Effector memory CD8-positive, alpha-beta T cell (primary cell): Measurements from ENCODE around the gene DDRGK1.

Experiments used
- ATAC-seq: fragments of 150-1000 bp; cut with Tn5 transposase; replicated peaks from 2 replicates; pipeline ENCODE4 v1.10.0; 2021; ENCODE audit warnings: mild to moderate bottlenecking, moderate library complexity
- DNase-seq, 3 experiments: peaks; one replicate each; pipeline ENCODE4 v3.0.0; 2021
- H3K27ac Mint-ChIP-seq, 2 donors: one replicate each; pipeline ENCODE4 v1.8.0; 2022; ENCODE audit warnings: mild to moderate bottlenecking in 2 of 2, mixed read lengths in 2 of 2, moderate library complexity in 2 of 2
- H3K27me3 Mint-ChIP-seq, 2 donors: one replicate each; pipeline ENCODE4 v1.8.0; 2022; ENCODE audit warnings: mixed read lengths in 2 of 2
- H3K36me3 Mint-ChIP-seq: one replicate; pipeline ENCODE4 v1.8.0; 2022; ENCODE audit warnings: mild to moderate bottlenecking, moderate library complexity, mixed read lengths; ENCODE audit not compliant: insufficient read depth
- H3K4me1 Mint-ChIP-seq, 2 donors: one replicate each; pipeline ENCODE4 v1.8.0; 2022; ENCODE audit warnings: low read depth in 2 of 2, mixed read lengths in 2 of 2
- H3K4me3 Mint-ChIP-seq, 2 donors: one replicate each; pipeline ENCODE4 v1.8.0; 2022; ENCODE audit warnings: mild to moderate bottlenecking in 2 of 2, mixed read lengths in 2 of 2, moderate library complexity in 2 of 2
- H3K9me3 Mint-ChIP-seq, 2 donors: one replicate each; pipeline ENCODE4 v1.8.0; 2022; ENCODE audit warnings: mixed read lengths in 2 of 2

Gene DDRGK1

GRCh38 chr20:3229798-3230197 is 25.3 kb upstream of the DDRGK1 start:
- Mint-ChIP-seq H3K4me3 (no peak overlapping the region), H3K9me3 (no peaks in the 10 kb centered on the region), H3K4me1 (no peaks in the 10 kb centered on the region), H3K27ac (no peak overlapping the region), H3K36me3 (peaks cover 2% of the 10 kb centered on the region), H3K27me3 (peaks cover 0 to 4% of the 10 kb centered on the region in 2 donors)
- ATAC-seq (no peak), DNase-seq (no peak)

- no peak overlapping the region for H3K27ac Mint-ChIP-seq
- H3K9me3 Mint-ChIP-seq: no peaks in the 10 kb centered on the region
- ATAC-seq (no peak), DNase-seq (no peak)
- H3K4me3 Mint-ChIP-seq: no peak overlapping the region
- H3K4me1 Mint-ChIP-seq: no peaks in the 10 kb centered on the region
- no peaks in the 10 kb centered on the region for H3K27me3 Mint-ChIP-seq
- H3K36me3 Mint-ChIP-seq: peaks cover 4% of the 10 kb centered on the region
Measured at GRCh38 chr20:3229158-3229557, 24.7 kb upstream of the DDRGK1 start.

GRCh38 chr20:3228750-3229032 is 24.2 kb upstream of the DDRGK1 start:
- Mint-ChIP-seq H3K9me3 (no peaks in the 10 kb centered on the region), H3K27me3 (no peaks in the 10 kb centered on the region), H3K36me3 (peaks cover 4% of the 10 kb centered on the region), H3K4me3 (no peak overlapping the region), H3K27ac (no peak overlapping the region), H3K4me1 (no peaks in the 10 kb centered on the region)
- ATAC-seq (no peak), DNase-seq (no peak)

- DNase-seq (no peak), ATAC-seq (no peak)
- no peaks in the 10 kb centered on the region for H3K9me3 Mint-ChIP-seq
- H3K4me1 Mint-ChIP-seq: no peaks in the 10 kb centered on the region
- H3K4me3 Mint-ChIP-seq: no peak overlapping the region
- H3K36me3 Mint-ChIP-seq: peaks cover 4% of the 10 kb centered on the region
- H3K27me3 Mint-ChIP-seq: no peaks in the 10 kb centered on the region
- H3K27ac Mint-ChIP-seq: no peak overlapping the region
Measured at GRCh38 chr20:3227936-3228749, 23.7 kb upstream of the DDRGK1 start.

DNA sequence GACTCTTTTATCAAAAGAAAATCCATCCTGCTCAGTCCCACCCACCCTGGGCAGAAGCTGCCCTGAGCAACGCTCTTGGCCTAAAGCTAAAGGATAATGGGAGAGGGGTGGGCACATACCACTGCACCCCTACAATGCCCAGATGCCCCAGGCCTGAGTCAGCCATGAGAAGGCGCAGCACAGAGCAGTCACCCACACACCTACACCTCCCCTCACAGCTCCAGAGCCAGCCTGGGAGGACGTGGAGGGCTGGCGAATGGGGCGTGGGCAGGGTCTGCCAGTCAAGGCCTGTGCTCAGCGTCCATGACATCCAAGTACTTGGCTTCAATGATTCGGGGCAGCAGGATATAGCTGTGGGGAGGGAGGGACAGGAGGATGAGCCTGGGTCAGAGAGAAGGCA is 23.0 kb upstream of the DDRGK1 start:
- ATAC-seq (no peak), DNase-seq (no peak)
- Mint-ChIP-seq H3K27ac (no peak overlapping the region), H3K4me3 (no peak overlapping the region), H3K27me3 (no peaks in the 10 kb centered on the region), H3K4me1 (no peaks in the 10 kb centered on the region), H3K36me3 (peaks cover 4% of the 10 kb centered on the region), H3K9me3 (no peaks in the 10 kb centered on the region)

DNA sequence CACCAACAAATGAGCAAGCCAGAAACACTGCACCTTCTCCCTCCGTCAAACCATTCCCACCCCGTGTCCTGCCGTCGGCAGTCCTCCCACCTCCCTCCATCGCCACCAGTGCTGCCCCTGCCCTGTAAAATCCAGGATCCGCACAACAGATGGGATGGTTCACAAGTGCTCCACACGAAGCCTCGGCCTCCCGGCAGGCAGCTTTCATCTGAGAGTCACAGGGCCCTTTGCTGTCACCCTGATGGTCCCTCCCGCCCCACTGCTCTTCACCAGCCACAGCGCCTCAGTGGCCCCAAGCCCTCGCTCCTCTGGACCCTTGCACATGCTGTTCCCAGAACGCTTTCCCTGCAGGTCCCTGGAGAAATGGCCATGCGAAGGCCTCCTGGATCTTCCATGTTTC is 22.4 kb upstream of the DDRGK1 start:
- H3K4me3 Mint-ChIP-seq: no peak overlapping the region
- no peak for ATAC-seq
- H3K27me3 Mint-ChIP-seq: no peaks in the 10 kb centered on the region
- H3K27ac Mint-ChIP-seq: no peak overlapping the region
- no peak for DNase-seq
- no peaks in the 10 kb centered on the region for H3K9me3 Mint-ChIP-seq
- H3K4me1 Mint-ChIP-seq: no peaks in the 10 kb centered on the region
- peaks cover 4% of the 10 kb centered on the region for H3K36me3 Mint-ChIP-seq

DNA sequence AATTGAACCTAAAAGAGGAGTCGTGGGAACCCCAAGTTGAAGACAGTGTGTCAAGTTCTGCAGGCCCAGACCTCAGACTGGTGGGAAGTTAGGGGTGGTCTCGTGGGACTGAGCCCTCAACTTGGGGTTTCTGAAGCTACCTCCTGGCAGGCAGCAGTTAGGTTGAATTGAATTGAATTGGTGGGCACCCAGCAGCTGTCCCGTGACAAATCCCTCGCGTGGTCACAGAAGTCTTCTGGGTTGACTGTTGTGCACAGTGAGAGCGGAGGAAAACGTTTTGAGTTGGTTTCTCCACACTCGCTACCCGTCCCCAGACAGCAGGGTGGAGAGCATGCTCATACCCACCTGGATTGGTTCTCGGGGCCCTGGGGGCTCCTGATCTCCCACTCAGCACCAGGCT is 21.6 kb upstream of the DDRGK1 start:
- no peaks in the 10 kb centered on the region for H3K27me3 Mint-ChIP-seq
- H3K9me3 Mint-ChIP-seq: no peaks in the 10 kb centered on the region
- no peak overlapping the region for H3K4me3 Mint-ChIP-seq
- no peaks in the 10 kb centered on the region for H3K4me1 Mint-ChIP-seq
- DNase-seq: no peak
- H3K27ac Mint-ChIP-seq: peak overlapping the region in 1 of 2 donors; percentile 13
- H3K36me3 Mint-ChIP-seq: peaks cover 12% of the 10 kb centered on the region
- no peak for ATAC-seq

DNA sequence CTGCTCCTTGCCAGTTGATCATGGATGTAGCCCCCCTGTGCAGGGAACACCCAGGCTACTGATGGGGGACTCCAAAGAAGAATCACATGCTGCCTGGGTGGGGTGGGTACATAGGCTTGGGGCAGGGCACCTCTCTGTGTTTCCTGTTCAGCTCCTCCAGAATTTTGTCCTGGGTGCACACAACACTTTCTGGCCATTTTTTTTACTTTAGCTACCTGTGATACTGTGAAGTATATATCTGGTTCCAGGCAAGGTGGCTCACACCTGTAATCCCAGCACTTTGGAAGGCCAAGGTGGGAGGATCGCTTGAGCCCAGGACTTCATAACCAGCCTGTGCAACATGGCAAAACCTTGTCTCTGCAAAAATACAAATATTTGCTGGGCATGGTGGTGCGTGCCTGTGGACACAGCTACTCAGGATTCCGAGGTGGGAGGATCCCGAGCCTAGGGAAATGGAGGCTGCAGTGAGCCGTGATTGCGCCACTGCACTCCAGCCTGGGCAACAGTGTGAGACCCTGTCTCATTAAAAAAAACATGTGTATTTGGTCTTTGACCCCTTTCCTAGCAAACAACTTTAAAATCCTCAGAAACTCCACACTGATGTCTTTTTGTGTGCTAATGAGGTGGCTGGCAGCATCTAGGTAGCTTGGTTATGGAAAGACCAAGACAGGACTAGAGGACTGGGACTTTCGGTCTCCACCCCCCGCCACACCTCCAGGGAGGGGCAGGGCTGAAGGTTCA is 20.4 kb upstream of the DDRGK1 start:
- no peaks in the 10 kb centered on the region for H3K27me3 Mint-ChIP-seq
- H3K36me3 Mint-ChIP-seq: peaks cover 20% of the 10 kb centered on the region
- ATAC-seq (no peak), DNase-seq (no peak)
- H3K4me1 Mint-ChIP-seq: no peaks in the 10 kb centered on the region
- no peaks in the 10 kb centered on the region for H3K9me3 Mint-ChIP-seq
- no peak overlapping the region for H3K4me3 Mint-ChIP-seq
- no peak overlapping the region for H3K27ac Mint-ChIP-seq

DNA sequence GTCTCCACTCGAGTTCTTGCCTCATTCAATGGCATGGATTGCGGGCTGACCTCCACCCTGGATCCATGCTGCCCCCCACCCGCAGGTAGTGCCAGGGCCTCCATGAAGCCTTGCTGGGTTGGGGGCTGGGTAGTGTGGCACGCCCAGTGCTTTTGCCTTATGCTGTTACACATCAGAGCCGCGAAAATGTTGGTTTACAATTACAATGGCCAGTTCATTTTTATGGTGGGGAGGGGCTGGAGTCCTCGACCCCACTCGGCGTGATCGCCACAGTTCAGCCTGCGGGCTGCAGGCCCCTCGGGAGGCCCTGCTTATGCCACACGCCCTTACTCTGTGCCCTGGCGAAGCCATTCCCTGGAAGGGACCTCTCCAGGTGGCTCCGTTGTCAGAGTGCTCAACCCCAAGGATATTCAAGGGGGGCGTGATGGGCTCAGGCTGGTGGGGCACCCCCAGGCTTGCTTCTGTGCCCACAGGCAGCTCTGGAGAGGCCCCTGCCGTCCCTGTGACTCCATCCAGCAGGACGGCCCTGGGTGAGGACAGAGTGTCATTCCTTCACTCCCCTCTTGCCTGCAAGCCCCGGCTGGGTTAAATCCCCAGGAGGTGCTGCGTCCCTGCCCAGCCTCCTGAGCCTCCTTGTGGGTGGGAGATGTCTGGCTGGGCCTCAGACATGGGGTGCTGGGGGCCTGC is 19.7 kb upstream of the DDRGK1 start:
- Mint-ChIP-seq H3K36me3 (peaks cover 20% of the 10 kb centered on the region), H3K27me3 (no peaks in the 10 kb centered on the region), H3K27ac (no peak overlapping the region), H3K4me1 (no peaks in the 10 kb centered on the region), H3K9me3 (no peaks in the 10 kb centered on the region), H3K4me3 (no peak overlapping the region)
- no peak for DNase-seq
- no peak for ATAC-seq

GRCh38 chr20:3223651-3223993 is 19.1 kb upstream of the DDRGK1 start:
- H3K4me1 Mint-ChIP-seq: no peaks in the 10 kb centered on the region
- H3K36me3 Mint-ChIP-seq: peaks cover 20% of the 10 kb centered on the region
- no peak for DNase-seq
- H3K27ac Mint-ChIP-seq: no peak overlapping the region
- H3K4me3 Mint-ChIP-seq: no peak overlapping the region
- no peak for ATAC-seq
- no peaks in the 10 kb centered on the region for H3K9me3 Mint-ChIP-seq
- H3K27me3 Mint-ChIP-seq: no peaks in the 10 kb centered on the region

DNA sequence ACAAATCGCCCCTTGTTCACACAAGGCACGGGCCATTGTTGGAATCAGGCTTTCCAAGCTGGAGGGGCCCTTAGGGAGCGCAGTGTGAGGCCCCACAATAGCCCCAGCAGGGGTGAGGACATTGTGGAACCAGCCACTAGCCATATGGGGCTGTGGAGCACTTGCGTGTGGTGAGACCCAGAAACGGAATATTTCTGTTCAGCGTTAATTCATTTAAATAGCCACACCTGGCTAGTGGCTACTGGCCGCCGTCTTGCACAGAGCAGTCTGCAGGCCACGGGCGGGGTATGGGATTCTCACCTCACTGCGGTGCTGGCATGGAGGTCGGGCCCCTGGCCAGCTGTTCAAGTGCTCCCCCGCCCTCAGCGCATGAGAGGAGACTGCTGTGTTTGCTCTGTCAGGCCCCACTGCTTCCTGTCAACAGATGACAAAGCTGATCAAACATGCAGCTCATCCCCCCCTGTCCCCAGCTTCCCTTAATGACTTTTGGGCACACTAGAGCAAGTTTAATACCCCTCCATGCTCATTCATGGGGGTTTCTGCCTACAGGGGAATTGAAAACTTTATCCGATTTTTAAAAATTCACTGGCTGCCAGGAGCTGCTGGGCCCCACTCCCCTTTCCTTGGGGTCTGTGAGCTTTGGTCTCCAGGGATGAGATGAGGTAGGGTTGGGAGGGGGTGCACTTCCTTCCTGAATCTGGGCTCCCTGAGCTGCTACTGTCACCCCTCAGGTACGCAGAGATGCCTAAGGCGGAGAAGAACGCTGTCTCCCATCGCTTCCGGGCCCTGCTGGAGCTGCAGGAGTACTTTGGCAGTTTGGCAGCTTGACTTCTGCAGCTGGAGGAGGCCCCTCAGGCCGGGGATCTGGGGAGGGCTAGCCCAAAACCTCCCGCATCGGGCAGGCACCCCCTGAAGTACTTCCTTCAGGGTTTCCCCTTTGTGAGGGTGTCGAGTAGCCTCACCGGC is 18.4 kb upstream of the DDRGK1 start:
- DNase-seq: no peak
- Mint-ChIP-seq H3K27ac (no peak overlapping the region), H3K27me3 (no peaks in the 10 kb centered on the region), H3K9me3 (no peaks in the 10 kb centered on the region), H3K36me3 (peaks cover 21% of the 10 kb centered on the region), H3K4me3 (no peak overlapping the region), H3K4me1 (no peaks in the 10 kb centered on the region)
- peak; percentile 31 for ATAC-seq

GRCh38 chr20:3221398-3222226 is 17.1 kb upstream of the DDRGK1 start:
- ATAC-seq (no peak), DNase-seq (no peak)
- Mint-ChIP-seq H3K9me3 (no peaks in the 10 kb centered on the region), H3K27me3 (no peaks in the 10 kb centered on the region), H3K4me3 (no peak overlapping the region), H3K27ac (no peak overlapping the region), H3K4me1 (no peaks in the 10 kb centered on the region), H3K36me3 (peaks cover 26% of the 10 kb centered on the region)
